ENCODE data around the gene FURIN. TPM values are rescaled to one million over a fixed set of nuclear protein-coding genes. Genes with fewer than 3 reads are reported as not detected.

Gene FURIN
- polyA plus RNA-seq, 3 donors = 6.5 to 47.3 (median 14.3) TPM

GRCh38 chr15:90863987-90864386 is 4.4 kb upstream of the FURIN start:
- no peaks in the 10 kb centered on the region for H3K79me2 ChIP-seq (ENCODE audit: insufficient read depth, low read length)
- H3K27ac ChIP-seq (ENCODE audit: low read depth in 1 of 2, low read length in 2 of 2) = peak overlapping the region; percentile 87 to 88
- Mint-ChIP-seq H3K27ac (peak overlapping the region; percentile 95 to 98 (median 96)), H3K4me1 (peaks cover 75% of the 10 kb centered on the region), H3K9me3 (peaks cover 0 to 2% (median 0%) of the 10 kb centered on the region in 7 donors), H3K4me3 (no peak overlapping the region), H3K36me3 (peaks cover 3 to 5% of the 10 kb centered on the region in 2 donors), H3K27me3 (ENCODE audit: low read depth in 3 of 3) (peaks cover 0 to 2% (median 0%) of the 10 kb centered on the region in 3 donors)
- H2AFZ ChIP-seq (ENCODE audit: insufficient read depth, low read depth, low read length, poor library complexity, severe bottlenecking) = no peak overlapping the region
- WGBS (ENCODE audit: insufficient coverage) = 100% methylated on average over 3 of the region's 4 CpGs
- H3K4me3 ChIP-seq (replicated peaks in 1 of 3; ENCODE audit: low read depth in 2 of 3, low read length in 3 of 3) = peak overlapping the region in 1 of 3 experiments; percentile 11
- H3K27me3 ChIP-seq (ENCODE audit: control insufficient read depth in 2 of 2, insufficient read depth in 2 of 2, low read length in 2 of 2) = no peaks in the 10 kb centered on the region
- H3K36me3 ChIP-seq (replicated peaks in 1 of 2; ENCODE audit: control insufficient read depth in 1 of 2, insufficient read depth in 2 of 2, low read length in 2 of 2) = no peaks in the 10 kb centered on the region
- no peak overlapping the region for H3K9ac ChIP-seq (ENCODE audit: insufficient read depth, low read length, poor library complexity, severe bottlenecking)
- H4K20me1 ChIP-seq (ENCODE audit: insufficient read depth, low read length) = no peaks in the 10 kb centered on the region
- H3K9me3 ChIP-seq (replicated peaks in 1 of 2; ENCODE audit: control insufficient read depth in 1 of 2, insufficient read depth in 1 of 2, low read length in 2 of 2) = no peaks in the 10 kb centered on the region
- intact Hi-C loops (cut with micrococcal nuclease) = loop anchor here in 1 of 2 donors (10.0 kb wide), 1 partner anchor 299 kb away; no protein-coding TSS in a partner anchor
- peak in 1 of 3 donors; percentile 25 for DNase-seq
- peaks cover 74 to 93% of the 10 kb centered on the region in 2 donors for H3K4me1 ChIP-seq (ENCODE audit: control insufficient read depth in 1 of 2, insufficient read depth in 2 of 2, low read length in 2 of 2)
- peak overlapping the region; percentile 35 for H3K4me2 ChIP-seq (replicated peaks; ENCODE audit: extremely low read depth, low read length, poor library complexity, severe bottlenecking)
- no peak for TF ChIP-seq CTCF (IDR thresholded peaks at IDR 0.05)

GRCh38 chr15:90864507-90864906 is 3.9 kb upstream of the FURIN start:
- Histone ChIP-seq H3K9me3 (replicated peaks in 1 of 2; ENCODE audit: control insufficient read depth in 1 of 2, insufficient read depth in 1 of 2, low read length in 2 of 2) (no peaks in the 10 kb centered on the region), H3K4me1 (ENCODE audit: control insufficient read depth in 1 of 2, insufficient read depth in 2 of 2, low read length in 2 of 2) (peaks cover 74 to 93% of the 10 kb centered on the region in 2 donors), H2AFZ (ENCODE audit: insufficient read depth, low read depth, low read length, poor library complexity, severe bottlenecking) (no peak overlapping the region), H3K4me3 (replicated peaks in 1 of 3; ENCODE audit: low read depth in 2 of 3, low read length in 3 of 3) (peak overlapping the region in 1 of 3 experiments; percentile 11), H3K4me2 (replicated peaks; ENCODE audit: extremely low read depth, low read length, poor library complexity, severe bottlenecking) (no peak overlapping the region), H3K36me3 (replicated peaks in 1 of 2; ENCODE audit: control insufficient read depth in 1 of 2, insufficient read depth in 2 of 2, low read length in 2 of 2) (no peaks in the 10 kb centered on the region), H4K20me1 (ENCODE audit: insufficient read depth, low read length) (no peaks in the 10 kb centered on the region), H3K9ac (ENCODE audit: insufficient read depth, low read length, poor library complexity, severe bottlenecking) (no peak overlapping the region), H3K27ac (ENCODE audit: low read depth in 1 of 2, low read length in 2 of 2) (peak overlapping the region; percentile 87 to 88), H3K79me2 (ENCODE audit: insufficient read depth, low read length) (no peaks in the 10 kb centered on the region), H3K27me3 (ENCODE audit: control insufficient read depth in 2 of 2, insufficient read depth in 2 of 2, low read length in 2 of 2) (no peaks in the 10 kb centered on the region)
- intact Hi-C loops (cut with micrococcal nuclease) = loop anchor here in 1 of 2 donors (10.0 kb wide), 1 partner anchor 300 kb away; no protein-coding TSS in a partner anchor
- no peak for DNase-seq
- WGBS (ENCODE audit: insufficient coverage) = 98% methylated on average over 8 of the region's 10 CpGs
- no peak overlapping the region for H3K4me3 Mint-ChIP-seq
- no peak for TF ChIP-seq CTCF (IDR thresholded peaks at IDR 0.05)
- H3K27ac Mint-ChIP-seq = peak overlapping the region in 6 of 7 donors; percentile 28 to 96 (median 64)
- peaks cover 0 to 2% (median 0%) of the 10 kb centered on the region in 7 donors for H3K9me3 Mint-ChIP-seq
- peaks cover 76% of the 10 kb centered on the region for H3K4me1 Mint-ChIP-seq
- peaks cover 3 to 5% of the 10 kb centered on the region in 2 donors for H3K36me3 Mint-ChIP-seq
- H3K27me3 Mint-ChIP-seq (ENCODE audit: low read depth in 3 of 3) = peaks cover 0 to 2% (median 0%) of the 10 kb centered on the region in 3 donors
